GM21360 (cell line): ENCODE measurements around the gene IL1R2.

Source experiments
- ATAC-seq: cut with Tn5 transposase; IDR thresholded peaks from one replicate; pipeline ENCODE4 v1.9.1; 2021; ENCODE audit warnings: mild to moderate bottlenecking, moderate library complexity; ENCODE audit not compliant: unreplicated experiment

The IL1R2 gene

DNA sequence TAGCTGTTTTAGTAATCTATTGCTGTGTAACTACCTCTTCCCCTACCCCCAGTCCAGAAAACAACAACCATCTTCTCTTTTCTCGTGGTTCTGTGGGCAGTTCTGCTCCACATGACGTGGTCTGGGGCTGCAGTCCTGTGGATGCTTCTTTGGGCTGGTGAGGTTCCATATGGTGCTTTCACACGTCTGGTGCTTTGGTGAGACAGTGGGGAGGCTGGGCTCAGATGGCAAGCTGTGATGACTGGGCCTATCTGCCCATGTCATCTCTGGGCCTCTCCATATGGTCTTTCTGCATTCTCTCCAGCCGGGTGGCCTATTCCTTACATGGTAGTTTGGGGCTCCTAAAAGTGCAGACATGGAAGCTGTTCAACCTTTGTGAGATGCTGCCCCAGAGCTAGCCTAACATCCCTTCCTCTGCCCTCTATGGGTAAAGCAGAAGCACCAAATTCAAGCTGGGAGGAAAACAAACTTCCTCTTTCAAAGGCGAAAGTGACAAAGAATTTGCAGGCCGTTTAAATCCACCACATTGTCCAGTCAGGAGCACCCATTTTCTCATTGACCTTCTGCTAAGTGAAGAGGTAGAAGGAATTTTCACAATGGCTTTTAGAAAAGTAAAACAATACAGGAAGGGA is 82.5 kb downstream of the IL1R2 start:
- ATAC-seq = no peak

DNA sequence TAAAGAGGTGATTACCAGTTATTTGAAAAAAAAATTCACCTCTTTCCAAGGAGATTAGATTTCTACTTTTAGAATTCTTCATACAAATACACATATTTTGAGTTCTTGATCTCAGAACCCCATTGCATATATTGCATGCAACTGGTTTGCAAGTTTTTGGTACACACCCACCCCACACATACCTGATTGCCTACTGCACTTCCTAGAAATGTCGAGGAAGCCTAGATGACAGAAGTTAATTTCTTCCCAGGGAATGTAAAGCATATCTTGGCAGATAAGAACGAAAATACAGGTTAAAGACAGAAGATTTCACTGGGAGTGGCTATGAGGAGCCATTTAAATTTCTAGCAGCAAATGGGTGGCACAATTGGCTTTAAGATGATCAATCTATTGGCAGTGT is 83.7 kb downstream of the IL1R2 start:
- no peak for ATAC-seq

DNA sequence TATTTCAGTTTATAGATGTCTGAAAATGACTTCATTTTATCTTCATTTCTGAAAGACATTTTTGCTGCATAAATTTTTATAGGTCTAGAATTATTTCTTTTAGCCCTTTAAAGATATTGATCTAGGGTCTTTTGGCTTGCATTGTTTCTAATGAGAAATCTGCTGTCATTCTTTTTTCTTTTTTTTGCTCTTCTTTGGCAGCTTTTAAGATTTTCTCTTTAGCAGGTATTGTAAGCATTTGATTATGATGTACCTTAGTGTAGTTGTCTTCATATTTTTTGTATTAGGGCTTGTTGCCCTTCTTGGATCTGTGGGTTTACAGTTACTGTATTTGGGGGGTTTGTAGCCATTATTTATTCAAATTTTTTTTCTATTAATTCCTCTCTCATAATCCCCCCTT is 84.8 kb downstream of the IL1R2 start:
- no peak for ATAC-seq
